Endothelial cell of umbilical vein (primary cell): ENCODE measurements around the gene EGR4. TPM values are rescaled to one million over a fixed set of nuclear protein-coding genes. Genes with fewer than 3 reads are reported as not detected.

Experiments used
- BruUV-seq: library from RNA; stranded (reverse); fragments of 400-500 nt; replicated peaks from 2 replicates; lab custom pipeline; 2021; lab: Mats Ljungman, UMichigan
- CTCF ChIA-PET: fragments of 300-600, 350-600 bp; sonication (Branson Sonifier 250); formaldehyde crosslinking; loops from one replicate; lab custom pipeline; 2021; ENCODE audit warnings: antibody characterized with exemption, inconsistent platforms; lab: Charles Lee
- POLR2A ChIA-PET: fragments of 300-600, 350-600 bp; sonication (Branson Sonifier 250); formaldehyde crosslinking; loops from one replicate; lab custom pipeline; 2021; ENCODE audit warnings: antibody characterized with exemption, inconsistent platforms; lab: Charles Lee
- DNase-seq: peaks from one replicate; pipeline ENCODE4 v3.0.0-alpha.2; 2011; ENCODE audit warnings: low read depth, low spot score
- FAIRE-seq: peaks from 2 replicates; lab custom pipeline; 2011; peaks lifted over from hg19 to GRCh38; lab: Jason Lieb, UNC
- H2AFZ ChIP-seq: 2 replicates; pipeline ENCODE4 v1.6.0; 2012; ENCODE audit warnings: low read depth, low read length, control low read depth, inconsistent platforms
- H3K27ac ChIP-seq: 2 replicates; pipeline ENCODE4 v1.5.1; 2011; ENCODE audit warnings: low read depth, mild to moderate bottlenecking, control low read depth, low read length, moderate library complexity; ENCODE audit not compliant: insufficient read depth
- H3K27me3 ChIP-seq, 2 experiments: 2 replicates each; pipeline versions ENCODE4 v1.6.0 to v1.6.1; 2011; ENCODE audit warnings: low read length in 2 of 2, mixed read lengths in 1 of 2; ENCODE audit not compliant: control insufficient read depth in 2 of 2, insufficient read depth in 2 of 2
- H3K36me3 ChIP-seq, 2 experiments: 2 replicates in 1 of 2; 3 replicates in 1 of 2; pipeline ENCODE4 v1.5.1; 2011; ENCODE audit warnings: low read length in 2 of 2, mild to moderate bottlenecking in 1 of 2, moderate library complexity in 1 of 2; ENCODE audit not compliant: control insufficient read depth in 2 of 2, insufficient read depth in 2 of 2; ENCODE audit errors: extremely low read depth in 1 of 2
- H3K4me1 ChIP-seq: 3 replicates; pipeline ENCODE4 v1.5.1; 2011; ENCODE audit warnings: mild to moderate bottlenecking, low read length; ENCODE audit not compliant: control insufficient read depth, insufficient read depth; ENCODE audit errors: extremely low read depth
- H3K4me2 ChIP-seq: 2 replicates; pipeline ENCODE4 v1.6.1; 2011; ENCODE audit warnings: low read length, control low read depth, mixed read lengths; ENCODE audit not compliant: insufficient read depth
- H3K4me3 ChIP-seq, 3 experiments: fragments of 200-600 bp in 1 of 3; sonication (generic), shearing (Covaris generic) in 1 of 3; replicated peaks in 1 of 3; 2 replicates each; pipeline ENCODE4 v1.5.1; 2011 to 2016; ENCODE audit warnings: control low read depth in 3 of 3, low read length in 3 of 3, mild to moderate bottlenecking in 2 of 3, inconsistent platforms in 1 of 3, low read depth in 1 of 3, moderate library complexity in 1 of 3; ENCODE audit not compliant: insufficient read depth in 1 of 3
- H3K79me2 ChIP-seq: 2 replicates; pipeline ENCODE4 v1.6.0; 2012; ENCODE audit warnings: low read length, inconsistent platforms; ENCODE audit not compliant: control insufficient read depth, insufficient read depth
- H3K9ac ChIP-seq: replicated peaks from 2 replicates; pipeline ENCODE3; 2011; ENCODE audit warnings: low read length, control low read depth; ENCODE audit not compliant: insufficient read depth; ENCODE audit errors: extremely low read depth
- H3K9me1 ChIP-seq: replicated peaks from 3 replicates; pipeline ENCODE4 v1.6.0; 2011; ENCODE audit warnings: mild to moderate bottlenecking, low read length; ENCODE audit not compliant: control insufficient read depth, insufficient read depth; ENCODE audit errors: extremely low read depth
- H3K9me3 ChIP-seq: replicated peaks from 2 replicates; pipeline ENCODE4 v1.5.1; 2012; ENCODE audit warnings: low read length, inconsistent platforms; ENCODE audit not compliant: control insufficient read depth, insufficient read depth
- H4K20me1 ChIP-seq: replicated peaks from 2 replicates; pipeline ENCODE3; 2011; ENCODE audit warnings: mild to moderate bottlenecking, low read length; ENCODE audit not compliant: control insufficient read depth, insufficient read depth; ENCODE audit errors: extremely low read depth
- CTCF ChIP-seq, 2 donors: IDR thresholded peaks; 1 replicate in 1 of 2; 2 replicates in 1 of 2; pipeline ENCODE4 v1.5.1; 2011; ENCODE audit warnings: low read length in 2 of 2, mild to moderate bottlenecking in 2 of 2, moderate library complexity in 2 of 2, control low read depth in 1 of 2, inconsistent platforms in 1 of 2, low read depth in 1 of 2; ENCODE audit not compliant: insufficient read depth in 1 of 2; ENCODE audit errors: extremely low read depth in 1 of 2
- EZH2 ChIP-seq: IDR thresholded peaks from 2 replicates; pipeline ENCODE4 v1.6.1; 2012; ENCODE audit warnings: borderline replicate concordance, low read depth, mild to moderate bottlenecking, moderate library complexity, low read length, inconsistent platforms; ENCODE audit not compliant: severe bottlenecking
- FOS ChIP-seq: IDR thresholded peaks from 2 replicates; pipeline ENCODE4 v1.6.1; 2011; ENCODE audit warnings: mild to moderate bottlenecking, low read length, moderate library complexity, borderline replicate concordance; ENCODE audit not compliant: insufficient read depth
- GATA2 ChIP-seq: IDR thresholded peaks from 2 replicates; pipeline ENCODE4 v1.7.0; 2011; ENCODE audit warnings: low read depth, mild to moderate bottlenecking, moderate library complexity, mixed read lengths, low read length; ENCODE audit not compliant: insufficient read length, insufficient read depth
- JUN ChIP-seq: IDR thresholded peaks from 2 replicates; pipeline ENCODE4 v1.6.1; 2011; ENCODE audit warnings: borderline replicate concordance, low read depth; ENCODE audit not compliant: insufficient read length, insufficient read depth
- MYC ChIP-seq: IDR thresholded peaks from one replicate; pipeline ENCODE4 v1.6.1; 2011; ENCODE audit warnings: mild to moderate bottlenecking, low read depth, low read length
- POLR2A ChIP-seq: IDR thresholded peaks from 2 replicates; pipeline ENCODE4 v1.6.1; 2012; ENCODE audit warnings: low read depth, mild to moderate bottlenecking, control low read depth, low read length
- POLR2AphosphoS5 ChIP-seq: IDR thresholded peaks from 2 replicates; pipeline ENCODE4 v1.6.1; 2012; ENCODE audit warnings: low read depth, mild to moderate bottlenecking, control low read depth, low read length, moderate library complexity; ENCODE audit not compliant: insufficient read depth
- dilution Hi-C: fragments of 300-500 bp; cut with MboI; formaldehyde crosslinking; loops from one replicate; pipeline ENCODE4 v1.15.0; 2019; ENCODE audit warnings: low sequenced_read_pairs; ENCODE audit not compliant: extremely low pct_ligation_motif_present
- intact Hi-C: fragments of 100-400 bp; cut with micrococcal nuclease; formaldehyde crosslinking; loops from one replicate; pipeline ENCODE4 v1.10.0; 2022
- polyA plus RNA-seq, 4 experiments: library from polyadenylated mRNA; depleted of rRNA in 3 of 4; stranded (reverse) in 3 of 4; unstranded in 1 of 4; fragments of >200 nt; gene quantifications; 2 replicates each; pipeline versions ENCODE4 v1.2.1 to v1.2.3, GENCODE V29; 2011 to 2012; ENCODE audit warnings: missing spikeins in 1 of 4
- total RNA-seq: library from RNA; stranded (reverse); gene quantifications from 2 replicates; pipeline ENCODE4 v1.2.3, GENCODE V29; 2021
- TF ChIP-seq, protein P1 (sequence below): IDR thresholded peaks from 2 replicates; pipeline ENCODE4 v1.6.1; 2011; ENCODE audit not compliant: insufficient read depth, insufficient read length

Gene EGR4
- total and polyA plus RNA-seq, 2 donors (not counting 3 experiments of a cell fraction or from before 2014, with no cell fraction given) = not detected

DNA sequence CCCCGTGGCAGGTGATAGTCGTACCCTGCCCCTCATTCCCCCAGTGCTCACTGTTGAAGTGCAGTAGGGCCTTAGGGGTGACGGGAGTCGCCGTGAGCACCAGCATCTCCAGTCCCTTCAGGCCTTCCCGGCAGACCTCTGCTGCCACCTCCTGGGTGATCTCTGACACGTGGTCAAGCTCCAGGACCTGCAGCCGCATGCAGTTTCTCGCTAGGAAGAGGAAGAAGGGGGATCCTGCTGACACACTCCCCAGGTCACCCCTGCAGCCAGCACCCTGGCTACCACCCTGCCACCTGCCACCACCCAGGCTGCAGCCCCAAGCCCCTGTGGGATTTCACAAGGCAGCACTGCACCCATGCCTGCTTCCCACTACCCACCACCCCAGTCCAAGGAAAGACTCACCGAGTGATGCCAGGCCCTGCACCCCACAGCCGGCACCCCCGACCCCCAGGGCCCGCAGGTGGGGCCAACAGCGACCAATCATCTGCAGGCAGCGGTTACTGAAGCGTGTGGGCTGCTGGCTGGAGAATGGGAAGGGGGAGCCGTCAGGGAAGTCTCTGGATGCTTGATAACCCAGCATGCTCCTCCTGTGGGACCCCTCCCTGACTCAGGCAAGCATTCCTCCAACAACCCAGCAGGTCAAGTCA is 32.9 kb downstream of the EGR4 start:
- ChIA-PET POLR2A (no interaction called here), CTCF (interaction anchor here (1.0 to 1.9 kb wide), 6 partner anchors 9 to 367 kb away, joined by 3 to 5 read pairs (median 4); no protein-coding TSS in a partner anchor)
- H3K27ac ChIP-seq = no peak overlapping the region

More for the DNA sequence above, 32.9 kb downstream of the EGR4 start:
- dilution Hi-C loops = no loop called here
- DNase-seq = peak; percentile 43
- H3K9me3 ChIP-seq = no peaks in the 10 kb centered on the region
- no peaks in the 10 kb centered on the region for H4K20me1 ChIP-seq
- no peak overlapping the region for H2AFZ ChIP-seq
- BruUV-seq = no TSS peak
- peak; percentile 80 for FAIRE-seq
- no peaks in the 10 kb centered on the region for H3K27me3 ChIP-seq
- H3K4me1 ChIP-seq = no peaks in the 10 kb centered on the region
- H3K4me3 ChIP-seq = no peak overlapping the region
- no peak overlapping the region for H3K9ac ChIP-seq
- TF ChIP-seq FOS (no peak), EZH2 (no peak), POLR2AphosphoS5 (no peak), POLR2A (no peak), GATA2 (no peak), CTCF (IDR thresholded peaks at IDR 0.05; ENCODE audit: extremely low read depth in 1 of 2, insufficient read depth in 1 of 2, low read depth in 1 of 2, low read length in 2 of 2) (peak; percentile 39 to 64), MYC (no peak), JUN (no peak)
- TF ChIP-seq, protein P1, sequence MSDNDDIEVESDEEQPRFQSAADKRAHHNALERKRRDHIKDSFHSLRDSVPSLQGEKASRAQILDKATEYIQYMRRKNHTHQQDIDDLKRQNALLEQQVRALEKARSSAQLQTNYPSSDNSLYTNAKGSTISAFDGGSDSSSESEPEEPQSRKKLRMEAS = peak; percentile 85
- H3K4me2 ChIP-seq = no peak overlapping the region
- no peaks in the 10 kb centered on the region for H3K9me1 ChIP-seq
- no peaks in the 10 kb centered on the region for H3K36me3 ChIP-seq
- intact Hi-C loops = loop anchor here (5.0 kb wide), 1 partner anchor 98 kb away; no protein-coding TSS in a partner anchor
- no peaks in the 10 kb centered on the region for H3K79me2 ChIP-seq
